H1 (cell line): ENCODE data around the gene PDK2. TPM values are rescaled to one million over a fixed set of nuclear protein-coding genes. Genes with fewer than 3 reads are reported as not detected.

ENCODE experiments used
- BRCA1 ChIP-seq: IDR thresholded peaks from 2 replicates; pipeline ENCODE4 v1.6.1; 2012; ENCODE audit warnings: low read depth, low read length, improper control_type of control experiment
- CHD1 ChIP-seq: IDR thresholded peaks from 2 replicates; pipeline ENCODE4 v1.6.1; 2012; ENCODE audit warnings: low read depth, low read length, improper control_type of control experiment
- CHD2 ChIP-seq: IDR thresholded peaks from 2 replicates; pipeline ENCODE4 v1.6.1; 2012; ENCODE audit warnings: low read length, improper control_type of control experiment
- CTCF ChIP-seq, 3 experiments: IDR thresholded peaks; 1 replicate in 2 of 3; 2 replicates in 1 of 3; pipeline versions ENCODE4 v1.5.1 to v1.6.1; 2011; ENCODE audit warnings: low read length in 3 of 3, mild to moderate bottlenecking in 3 of 3, inconsistent platforms in 2 of 3, low read depth in 1 of 3, moderate library complexity in 1 of 3; ENCODE audit not compliant: insufficient read depth in 1 of 3; ENCODE audit errors: control extremely low read depth in 1 of 3
- FOSL1 ChIP-seq: IDR thresholded peaks from 2 replicates; pipeline ENCODE4 v1.6.1; 2011; ENCODE audit warnings: mild to moderate bottlenecking, low read depth, low read length, moderate library complexity; ENCODE audit not compliant: insufficient read depth
- GABPA ChIP-seq: IDR thresholded peaks from 2 replicates; pipeline ENCODE4 v1.6.1; 2011; ENCODE audit warnings: mild to moderate bottlenecking, low read length, moderate library complexity, borderline replicate concordance; ENCODE audit not compliant: insufficient read depth
- HDAC6 ChIP-seq: IDR thresholded peaks from one replicate; pipeline ENCODE4 v1.7.1; 2012; ENCODE audit warnings: low read depth, mild to moderate bottlenecking, inconsistent platforms, low read length, moderate library complexity
- MAX ChIP-seq: IDR thresholded peaks from 2 replicates; pipeline ENCODE4 v1.6.1; 2012; ENCODE audit warnings: inconsistent platforms
- NRF1 ChIP-seq: IDR thresholded peaks from 2 replicates; pipeline ENCODE4 v1.6.1; 2011; ENCODE audit warnings: mild to moderate bottlenecking, low read depth, low read length, improper control_type of control experiment
- PHF8 ChIP-seq: fragments of 200-600 bp; sonication (generic); conservative IDR thresholded peaks from 2 replicates; pipeline ENCODE4 v1.7.1; 2012; ENCODE audit warnings: low read depth, mild to moderate bottlenecking, inconsistent platforms, low read length, moderate library complexity
- POLR2AphosphoS5 ChIP-seq: IDR thresholded peaks from 2 replicates; pipeline ENCODE4 v1.6.1; 2011; ENCODE audit warnings: low read depth, low read length
- POU5F1 ChIP-seq: IDR thresholded peaks from 2 replicates; pipeline ENCODE4 v1.6.1; 2011; ENCODE audit warnings: low read depth, mild to moderate bottlenecking, low read length, moderate library complexity
- RBBP5 ChIP-seq: IDR thresholded peaks from 2 replicates; pipeline ENCODE4 v1.7.1; 2012; ENCODE audit warnings: low read depth, mild to moderate bottlenecking, inconsistent platforms, low read length, moderate library complexity, borderline replicate concordance
- RFX5 ChIP-seq: IDR thresholded peaks from 2 replicates; pipeline ENCODE4 v1.6.1; 2011; ENCODE audit warnings: low read depth, low read length, improper control_type of control experiment, borderline replicate concordance
- RNF2 ChIP-seq: fragments of 200-900, 300-1000 bp; sonication (generic); IDR thresholded peaks from 2 replicates; pipeline ENCODE4 v1.7.1; 2016; ENCODE audit warnings: borderline replicate concordance, low read depth, mild to moderate bottlenecking, antibody characterized with exemption, low read length; ENCODE audit not compliant: poor library complexity, severe bottlenecking; ENCODE audit errors: missing control alignments
- SP1 ChIP-seq: IDR thresholded peaks from 2 replicates; pipeline ENCODE4 v1.6.1; 2011; ENCODE audit warnings: low read depth, low read length
- TAF7 ChIP-seq: optimal IDR thresholded peaks from 2 replicates; pipeline ENCODE3; 2011; ENCODE audit warnings: low read depth, mild to moderate bottlenecking, inconsistent platforms, low read length, moderate library complexity, borderline replicate concordance
- TCF12 ChIP-seq: IDR thresholded peaks from 2 replicates; pipeline ENCODE4 v1.6.1; 2011; ENCODE audit warnings: low read depth, mild to moderate bottlenecking, low read length
- USF2 ChIP-seq: IDR thresholded peaks from 2 replicates; pipeline ENCODE4 v1.6.1; 2011; ENCODE audit warnings: low read length, improper control_type of control experiment
- ZNF274 ChIP-seq: IDR thresholded peaks from 2 replicates; pipeline ENCODE4 v1.7.0; 2012; ENCODE audit warnings: low read length, borderline replicate concordance; ENCODE audit errors: extremely low read depth
- polyA plus RNA-seq, 7 experiments: library from polyadenylated mRNA; depleted of rRNA in 3 of 7; stranded (reverse) in 5 of 7; unstranded in 2 of 7; fragments of >200 nt in 5 of 7; fragments of 200-250 nt in 2 of 7; gene quantifications; 1 replicate in 5 of 7; 2 replicates in 1 of 7; 4 replicates in 1 of 7; pipeline versions ENCODE4 v1.2.1 to v1.2.3, GENCODE V29; 2011 to 2013; ENCODE audit warnings: missing spikeins in 2 of 7, mixed read lengths in 2 of 7
- total RNA-seq: library from RNA; stranded (reverse); fragmentation: NEBNext Ultra II Directional; extraction: Animal tissue kit (Norgen Biotek cat#: 25700); gene quantifications from 2 replicates; pipeline ENCODE4 v1.2.1, GENCODE V29; 2021

Gene PDK2
- total and polyA plus RNA-seq, 2 of the 8 experiments (the other 6 are each of a cell fraction or from before 2014, with no cell fraction given) = 18.3 to 121 TPM

- TF ChIP-seq TAF7 (no peak), TCF12 (no peak), USF2 (no peak), MAX (no peak), CHD2 (no peak), CHD1 (no peak), NRF1 (no peak), CTCF (IDR thresholded peaks at IDR 0.05; ENCODE audit: control extremely low read depth in 1 of 3, insufficient read depth in 1 of 3, low read depth in 1 of 3, low read length in 3 of 3) (peak in 1 of 3 experiments; percentile 11; a peak in 1 of 4 replicates), BRCA1 (no peak), POLR2AphosphoS5 (no peak), RFX5 (no peak), FOSL1 (no peak), PHF8 (0 out of 2 replicates have a peak, but pooled peaks have one; percentile 30), GABPA (no peak), ZNF274 (no peak), SP1 (no peak), RNF2 (no peak), POU5F1 (no peak), HDAC6 (no peak), RBBP5 (no peak)
These were observed 40.1 kb upstream of the PDK2 start (continued) for GRCh38 chr17:50055055-50055425.
